HCEC 1CT (cell line): ENCODE results near the gene NCAM1.

ENCODE experiments used
- DNase-seq: peaks from one replicate; pipeline ENCODE4 v3.0.0-alpha.2; 2017

NCAM1 gene

GRCh38 chr11:113322158-113322557 lies 360.9 kb downstream of the NCAM1 start:
- no peak for DNase-seq

DNA sequence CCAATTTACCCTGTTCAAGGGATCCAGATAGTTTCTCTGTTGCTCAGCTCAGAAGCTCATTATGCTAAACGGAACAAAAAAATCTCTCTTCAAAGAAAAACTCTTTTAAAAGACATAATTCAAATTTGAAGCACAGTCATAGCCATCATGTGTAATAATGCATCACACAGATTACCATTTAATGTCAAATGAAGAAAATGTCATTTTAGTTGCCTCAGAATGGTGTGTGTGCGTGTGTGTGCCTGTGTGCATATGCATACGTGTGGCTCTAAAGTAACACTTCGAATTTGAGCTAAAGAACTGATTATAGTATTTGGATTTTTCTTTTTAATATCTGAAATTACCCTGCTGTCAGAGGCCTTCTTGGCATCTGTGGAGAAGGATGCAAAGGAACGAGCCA lies 363.0 kb downstream of the NCAM1 start:
- no peak for DNase-seq
